Spinal cord (tissue), 10 donors: ENCODE data around the gene COMTD1. TPM values are rescaled to one million over a fixed set of nuclear protein-coding genes. Genes with fewer than 3 reads are reported as not detected.
A peak's percentile ranks its signal among the peaks of the same experiment; 100 is the strongest.

Experiments used
- DNase-seq, 6 donors: peaks; one replicate each; pipeline versions ENCODE4 v3.0.0 to v3.0.0-alpha.2; 2013 to 2015; ENCODE audit warnings: low spot score in 6 of 6, low read depth in 4 of 6
- H3K27ac ChIP-seq: one replicate; pipeline ENCODE4 v1.5.1; 2013; ENCODE audit warnings: low read depth, low read length, control low read depth
- H3K27me3 ChIP-seq: one replicate; pipeline ENCODE4 v1.6.1; 2013; ENCODE audit warnings: low read length; ENCODE audit not compliant: control insufficient read depth, insufficient read depth
- H3K36me3 ChIP-seq: one replicate; pipeline ENCODE4 v1.6.1; 2013; ENCODE audit warnings: low read length; ENCODE audit not compliant: control insufficient read depth, insufficient read depth
- H3K4me1 ChIP-seq: one replicate; pipeline ENCODE4 v1.6.1; 2013; ENCODE audit warnings: low read length; ENCODE audit not compliant: control insufficient read depth, insufficient read depth
- H3K4me3 ChIP-seq: one replicate; pipeline ENCODE4 v1.5.1; 2013; ENCODE audit warnings: low read depth, low read length, control low read depth
- H3K9me3 ChIP-seq: one replicate; pipeline ENCODE4 v1.6.1; 2013; ENCODE audit warnings: low read length; ENCODE audit not compliant: control insufficient read depth, insufficient read depth
- WGBS: methylation state at CpG from one replicate; pipeline ENCODE4 v1.1.5; 2013; ENCODE audit warnings: missing lambda C conversion rate; ENCODE audit not compliant: insufficient coverage; 5-methylcytosine and 5-hydroxymethylcytosine counted together
- polyA plus RNA-seq, 2 donors: library from polyadenylated mRNA; unstranded; fragments of 120-200 nt; gene quantifications; one replicate each; pipeline ENCODE4 v1.2.1, GENCODE V29; 2013; ENCODE audit not compliant: insufficient read length in 2 of 2
- total RNA-seq, 2 donors: library from RNA; depleted of rRNA in 1 of 2; stranded (reverse); fragments of 120-200 nt in 1 of 2; fragments of >200 nt in 1 of 2; gene quantifications; one replicate each; pipeline versions ENCODE4 v1.2.3 to v1.2.4, GENCODE V29; 2013 to 2014
- donor health status: healthy.

COMTD1 gene
- total and polyA plus RNA-seq, 4 donors = 6.8 to 37.4 (median 23.4) TPM

- no peaks in the 10 kb centered on the region for H3K36me3 ChIP-seq
- DNase-seq = no peak
- no peaks in the 10 kb centered on the region for H3K9me3 ChIP-seq
- no peaks in the 10 kb centered on the region for H3K27me3 ChIP-seq
- no peak overlapping the region for H3K4me3 ChIP-seq
- no peak overlapping the region for H3K27ac ChIP-seq
- 83% methylated on average over 2 of the region's 5 CpGs for WGBS
- H3K4me1 ChIP-seq = no peaks in the 10 kb centered on the region
Observed at GRCh38 chr10:75269605-75270004, 33.8 kb upstream of the COMTD1 start.

GRCh38 chr10:75266945-75267344 lies 31.2 kb upstream of the COMTD1 start:
- WGBS = 89% methylated on average over 2 of the region's 5 CpGs
- H3K36me3 ChIP-seq = no peaks in the 10 kb centered on the region
- H3K4me1 ChIP-seq = peaks cover 4% of the 10 kb centered on the region
- no peak for DNase-seq
- no peak overlapping the region for H3K4me3 ChIP-seq
- no peak overlapping the region for H3K27ac ChIP-seq
- no peaks in the 10 kb centered on the region for H3K27me3 ChIP-seq
- no peaks in the 10 kb centered on the region for H3K9me3 ChIP-seq

GRCh38 chr10:75265856-75266255 lies 30.1 kb upstream of the COMTD1 start:
- 53% methylated on average over 6 of the region's 6 CpGs for WGBS
- peaks cover 8% of the 10 kb centered on the region for H3K4me1 ChIP-seq
- no peaks in the 10 kb centered on the region for H3K9me3 ChIP-seq
- no peak overlapping the region for H3K4me3 ChIP-seq
- no peak overlapping the region for H3K27ac ChIP-seq
- H3K36me3 ChIP-seq = no peaks in the 10 kb centered on the region
- peak in 1 of 6 donors; percentile 54 for DNase-seq
- no peaks in the 10 kb centered on the region for H3K27me3 ChIP-seq

GRCh38 chr10:75263806-75264205 lies 28.0 kb upstream of the COMTD1 start:
- Histone ChIP-seq H3K36me3 (no peaks in the 10 kb centered on the region), H3K27me3 (no peaks in the 10 kb centered on the region), H3K9me3 (no peaks in the 10 kb centered on the region), H3K4me1 (peaks cover 8% of the 10 kb centered on the region), H3K27ac (no peak overlapping the region), H3K4me3 (no peak overlapping the region)
- DNase-seq = no peak
- WGBS = 90% methylated on average over 1 of the region's 1 CpG

- WGBS = 55% methylated on average over 20 of the region's 25 CpGs
- H3K27ac ChIP-seq = no peak overlapping the region
- no peak overlapping the region for H3K4me3 ChIP-seq
- H3K4me1 ChIP-seq = peaks cover 8% of the 10 kb centered on the region
- H3K27me3 ChIP-seq = no peaks in the 10 kb centered on the region
- no peaks in the 10 kb centered on the region for H3K9me3 ChIP-seq
- peak in 1 of 6 donors; percentile 88 for DNase-seq
- no peaks in the 10 kb centered on the region for H3K36me3 ChIP-seq
Observed at GRCh38 chr10:75261813-75262705, 26.3 kb upstream of the COMTD1 start.

GRCh38 chr10:75260990-75261389 lies 25.2 kb upstream of the COMTD1 start:
- Histone ChIP-seq H3K4me3 (no peak overlapping the region), H3K36me3 (no peaks in the 10 kb centered on the region), H3K27ac (no peak overlapping the region), H3K4me1 (peaks cover 8% of the 10 kb centered on the region), H3K27me3 (no peaks in the 10 kb centered on the region), H3K9me3 (no peaks in the 10 kb centered on the region)
- WGBS = no CpG with 5 or more reads among the region's 3 CpGs
- no peak for DNase-seq

- H3K4me3 ChIP-seq = no peak overlapping the region
- no peaks in the 10 kb centered on the region for H3K9me3 ChIP-seq
- H3K4me1 ChIP-seq = no peaks in the 10 kb centered on the region
- no peaks in the 10 kb centered on the region for H3K27me3 ChIP-seq
- H3K36me3 ChIP-seq = no peaks in the 10 kb centered on the region
- DNase-seq = no peak
- WGBS = 100% methylated on average over 1 of the region's 2 CpGs
- no peak overlapping the region for H3K27ac ChIP-seq
Observed at GRCh38 chr10:75254739-75255138, 19.0 kb upstream of the COMTD1 start.

GRCh38 chr10:75253281-75254220 lies 17.8 kb upstream of the COMTD1 start:
- Histone ChIP-seq H3K36me3 (no peaks in the 10 kb centered on the region), H3K27me3 (no peaks in the 10 kb centered on the region), H3K4me3 (no peak overlapping the region), H3K9me3 (no peaks in the 10 kb centered on the region), H3K4me1 (no peaks in the 10 kb centered on the region), H3K27ac (no peak overlapping the region)
- no CpG with 5 or more reads among the region's 1 CpG for WGBS
- no peak for DNase-seq

- H3K36me3 ChIP-seq = no peaks in the 10 kb centered on the region
- no peaks in the 10 kb centered on the region for H3K9me3 ChIP-seq
- H3K4me1 ChIP-seq = peaks cover 3% of the 10 kb centered on the region
- WGBS = no CpG with 5 or more reads among the region's 3 CpGs
- no peaks in the 10 kb centered on the region for H3K27me3 ChIP-seq
- DNase-seq = no peak
- no peak overlapping the region for H3K27ac ChIP-seq
- no peak overlapping the region for H3K4me3 ChIP-seq
Observed at GRCh38 chr10:75250934-75251333, 15.2 kb upstream of the COMTD1 start.
